IMR-90 (cell line): ENCODE data around the gene SEPTIN5. TPM values are rescaled to one million over a fixed set of nuclear protein-coding genes. Genes with fewer than 3 reads are reported as not detected.

Source experiments
- ATAC-seq: fragments of 200-7000 bp; cut with Tn5 transposase; 2 replicates; pipeline ENCODE4 v1.9.1; 2020; ENCODE audit warnings: low read depth, mild to moderate bottlenecking, moderate library complexity
- BruUV-seq: library from RNA; stranded (reverse); fragments of 400-500 nt; replicated peaks from 2 replicates; lab custom pipeline; 2021; lab: Mats Ljungman, UMichigan
- CTCF ChIA-PET: fragments of 300-600 bp; formaldehyde crosslinking; extraction: SDS; loops from one replicate; lab custom pipeline; 2021; ENCODE audit warnings: antibody characterized with exemption; lab: Yijun Ruan, JAX
- POLR2A ChIA-PET: fragments of 300-600 bp; sonication (Branson Sonifier 250); formaldehyde crosslinking; loops from one replicate; lab custom pipeline; 2022; ENCODE audit warnings: antibody characterized with exemption; ENCODE audit not compliant: unreplicated experiment; lab: Charles Lee
- DNase-seq: peaks from one replicate; pipeline ENCODE4 v3.0.0; 2013
- H2AFZ ChIP-seq: replicated peaks from 2 replicates; pipeline ENCODE3; 2013; ENCODE audit warnings: low read length, mild to moderate bottlenecking; ENCODE audit not compliant: poor library complexity
- H2AK5ac ChIP-seq: 2 replicates; pipeline ENCODE4 v1.6.1; 2013; ENCODE audit warnings: low read depth, low read length, inconsistent platforms
- H2AK9ac ChIP-seq: replicated peaks from 2 replicates; pipeline ENCODE3; 2013; ENCODE audit warnings: mild to moderate bottlenecking, low read depth, low read length, moderate library complexity; ENCODE audit not compliant: poor library complexity
- H2BK120ac ChIP-seq: 2 replicates; pipeline ENCODE4 v1.6.1; 2013; ENCODE audit warnings: low read depth, low read length, inconsistent platforms
- H2BK15ac ChIP-seq: 3 replicates; pipeline ENCODE4 v1.6.1; 2013; ENCODE audit warnings: low read depth, low read length, inconsistent platforms
- H2BK20ac ChIP-seq: 2 replicates; pipeline ENCODE4 v1.6.1; 2013; ENCODE audit warnings: low read depth, mild to moderate bottlenecking, inconsistent platforms, low read length, moderate library complexity
- H2BK5ac ChIP-seq: 2 replicates; pipeline ENCODE4 v1.6.1; 2013; ENCODE audit warnings: mild to moderate bottlenecking, low read depth, low read length, inconsistent platforms; ENCODE audit not compliant: poor library complexity, severe bottlenecking
- H3K14ac ChIP-seq: replicated peaks from 2 replicates; pipeline ENCODE4 v1.6.1; 2013; ENCODE audit warnings: low read depth, low read length, inconsistent platforms
- H3K18ac ChIP-seq: 2 replicates; pipeline ENCODE4 v1.6.1; 2013; ENCODE audit warnings: low read depth, low read length, control low read depth
- H3K23ac ChIP-seq: 2 replicates; pipeline ENCODE4 v1.6.1; 2013; ENCODE audit warnings: low read depth, low read length, inconsistent platforms
- H3K27ac ChIP-seq: 2 replicates; pipeline ENCODE4 v1.5.1; 2013; ENCODE audit warnings: mild to moderate bottlenecking, control low read depth, low read length; ENCODE audit not compliant: insufficient read depth
- H3K27me3 ChIP-seq: 2 replicates; pipeline ENCODE4 v1.6.1; 2013; ENCODE audit warnings: low read length; ENCODE audit not compliant: control insufficient read depth, insufficient read depth
- H3K36me3 ChIP-seq: 2 replicates; pipeline ENCODE4 v1.6.1; 2013; ENCODE audit warnings: low read length, mixed read lengths; ENCODE audit not compliant: control insufficient read depth, insufficient read depth
- H3K4ac ChIP-seq: 2 replicates; pipeline ENCODE4 v1.6.1; 2013; ENCODE audit warnings: low read depth, low read length, inconsistent platforms
- H3K4me1 ChIP-seq: 2 replicates; pipeline ENCODE4 v1.6.1; 2013; ENCODE audit warnings: low read length, mixed read lengths; ENCODE audit not compliant: control insufficient read depth, insufficient read depth
- H3K4me2 ChIP-seq: 2 replicates; pipeline ENCODE4 v1.6.1; 2013; ENCODE audit warnings: low read depth, mild to moderate bottlenecking, control low read depth, low read length, moderate library complexity
- H3K4me3 ChIP-seq: 2 replicates; pipeline ENCODE4 v1.5.1; 2013; ENCODE audit warnings: low read depth, mild to moderate bottlenecking, control low read depth, low read length, moderate library complexity; ENCODE audit not compliant: insufficient read depth
- H3K56ac ChIP-seq: 2 replicates; pipeline ENCODE4 v1.6.1; 2013; ENCODE audit warnings: low read length, inconsistent platforms; ENCODE audit not compliant: insufficient read depth; ENCODE audit errors: extremely low read depth
- H3K79me1 ChIP-seq, 2 experiments: 2 replicates each; pipeline ENCODE4 v1.6.1; 2013; ENCODE audit warnings: low read length in 2 of 2, inconsistent platforms in 1 of 2, low read depth in 1 of 2
- H3K9ac ChIP-seq: 2 replicates; pipeline ENCODE4 v1.6.1; 2013; ENCODE audit warnings: low read depth, low read length, control low read depth
- H3K9me1 ChIP-seq: 2 replicates; pipeline ENCODE4 v1.6.1; 2013; ENCODE audit warnings: low read length, inconsistent platforms; ENCODE audit not compliant: insufficient read depth
- H3K9me3 ChIP-seq: 2 replicates; pipeline ENCODE4 v1.6.1; 2013; ENCODE audit warnings: low read length; ENCODE audit not compliant: control insufficient read depth, insufficient read depth
- H4K20me1 ChIP-seq: 2 replicates; pipeline ENCODE4 v1.6.1; 2013; ENCODE audit warnings: low read length, inconsistent platforms; ENCODE audit not compliant: insufficient read depth
- H4K5ac ChIP-seq: 2 replicates; pipeline ENCODE4 v1.6.1; 2013; ENCODE audit warnings: mild to moderate bottlenecking, low read depth, low read length, control low read depth
- H4K8ac ChIP-seq, 2 experiments: 2 replicates each; pipeline ENCODE4 v1.6.1; 2013; ENCODE audit warnings: low read depth in 2 of 2, low read length in 2 of 2, control low read depth in 1 of 2, inconsistent platforms in 1 of 2
- H4K91ac ChIP-seq: 2 replicates; pipeline ENCODE4 v1.6.1; 2013; ENCODE audit warnings: low read depth, low read length, inconsistent platforms; ENCODE audit not compliant: insufficient read depth
- FOS ChIP-seq: fragments of 150-350 bp; IDR thresholded peaks from 2 replicates; pipeline ENCODE4 v1.6.1; 2016; ENCODE audit warnings: low read depth, low read length
- RAD21 ChIP-seq: IDR thresholded peaks from 2 replicates; pipeline ENCODE4 v1.6.1; 2012; ENCODE audit warnings: low read length, improper control_type of control experiment
- WGBS, 2 experiments: methylation state at CpG; one replicate each; pipeline versions ENCODE4 v1.1.5 to v1.1.7; 2013; ENCODE audit warnings: missing lambda C conversion rate in 2 of 2; ENCODE audit not compliant: insufficient read length in 1 of 2; ENCODE audit errors: extremely low coverage in 2 of 2; 5-methylcytosine and 5-hydroxymethylcytosine counted together
- dilution Hi-C: fragments of 300-500 bp; cut with HindIII; formaldehyde crosslinking; loops from one replicate; pipeline ENCODE4 v1.14.3; 2018; ENCODE audit warnings: low sequenced_read_pairs; ENCODE audit not compliant: unreplicated experiment
- in situ Hi-C: fragments of 300-500 bp; cut with MboI; formaldehyde crosslinking; loops from 3 replicates; pipeline ENCODE4 v1.14.3; 2019; ENCODE audit warnings: low sequenced_read_pairs, inconsistent platforms, mixed read lengths
- intact Hi-C: fragments of 100-400 bp; cut with micrococcal nuclease; formaldehyde crosslinking; loops from 2 replicates; pipeline ENCODE4 v1.10.0; 2022
- polyA plus RNA-seq, 3 experiments: library from polyadenylated mRNA; depleted of rRNA; stranded (reverse); fragments of >200 nt; gene quantifications; 2 replicates each; pipeline ENCODE4 v1.2.3, GENCODE V29; 2012; ENCODE audit warnings: low replicate concordance in 1 of 3
- total RNA-seq: library from RNA; depleted of rRNA; stranded (reverse); fragments of >200 nt; gene quantifications from 2 replicates; pipeline ENCODE4 v1.2.3, GENCODE V29; 2012
- TF ChIP-seq, protein P1 (sequence below): fragments of 150-350 bp; IDR thresholded peaks from 2 replicates; pipeline ENCODE4 v1.6.1; 2017; ENCODE audit warnings: mild to moderate bottlenecking, antibody characterized with exemption, low read length, low read depth
- TF ChIP-seq, protein P2 (sequence below): conservative IDR thresholded peaks from 2 replicates; pipeline ENCODE4 v1.5.1; 2012; ENCODE audit warnings: mild to moderate bottlenecking, low read depth, low read length, improper control_type of control experiment

Gene SEPTIN5
- total and polyA plus RNA-seq, 2 of the 4 experiments (the other 2 are of a cell fraction), result 16.8 to 20.7 TPM

DNA sequence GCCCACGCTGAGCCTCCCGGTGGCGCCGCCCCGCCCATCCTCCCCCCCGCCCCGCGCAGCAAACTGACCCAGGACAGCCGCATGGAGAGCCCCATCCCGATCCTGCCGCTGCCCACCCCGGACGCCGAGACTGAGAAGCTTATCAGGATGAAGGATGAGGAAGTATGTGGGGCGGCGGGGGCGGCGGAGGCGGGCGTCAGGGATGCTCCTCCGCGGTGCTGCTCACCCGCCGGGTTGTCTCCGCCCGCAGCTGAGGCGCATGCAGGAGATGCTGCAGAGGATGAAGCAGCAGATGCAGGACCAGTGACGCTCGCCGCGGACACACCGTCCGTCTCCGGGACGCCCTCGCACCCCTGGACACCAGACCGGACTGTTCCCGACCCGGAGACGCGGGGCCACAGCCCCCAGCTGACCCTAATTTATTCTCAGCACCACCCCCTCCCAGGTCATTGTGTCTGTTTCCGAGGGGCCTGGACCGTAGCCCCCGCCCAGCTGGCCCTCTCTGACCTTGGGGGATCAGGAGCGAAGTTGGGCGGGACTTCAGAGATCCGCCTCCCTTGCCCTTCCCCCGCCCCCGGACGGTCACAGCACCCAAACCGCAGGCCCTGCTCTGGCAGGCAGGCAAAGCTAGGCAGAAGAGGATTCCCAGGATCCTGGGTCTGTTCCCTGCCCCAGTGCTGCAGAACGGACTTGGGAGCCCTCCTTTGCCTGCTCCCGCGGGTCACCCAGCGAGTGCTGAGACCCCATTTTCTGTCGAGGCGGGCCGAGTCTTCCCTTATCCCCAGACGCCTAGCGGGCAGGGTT lies 8.1 kb downstream of the SEPTIN5 start (continued):
- TF ChIP-seq, protein P1, sequence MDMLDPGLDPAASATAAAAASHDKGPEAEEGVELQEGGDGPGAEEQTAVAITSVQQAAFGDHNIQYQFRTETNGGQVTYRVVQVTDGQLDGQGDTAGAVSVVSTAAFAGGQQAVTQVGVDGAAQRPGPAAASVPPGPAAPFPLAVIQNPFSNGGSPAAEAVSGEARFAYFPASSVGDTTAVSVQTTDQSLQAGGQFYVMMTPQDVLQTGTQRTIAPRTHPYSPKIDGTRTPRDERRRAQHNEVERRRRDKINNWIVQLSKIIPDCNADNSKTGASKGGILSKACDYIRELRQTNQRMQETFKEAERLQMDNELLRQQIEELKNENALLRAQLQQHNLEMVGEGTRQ, result no peak

DNA sequence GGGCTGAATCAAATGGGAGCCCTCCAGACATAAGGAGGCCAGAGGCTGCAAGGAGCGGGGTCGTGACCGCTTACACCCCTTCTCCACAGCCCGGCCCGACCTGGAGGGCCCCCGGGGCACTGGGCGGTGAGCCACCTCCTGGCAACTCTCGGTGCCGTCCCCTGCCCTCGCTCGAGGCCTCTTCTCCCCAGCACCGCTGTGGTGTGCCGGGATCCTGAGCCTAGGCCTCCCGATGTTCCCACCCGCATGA lies 8.6 kb downstream of the SEPTIN5 start:
- TF ChIP-seq FOS, result no peak
- TF ChIP-seq, protein P2, sequence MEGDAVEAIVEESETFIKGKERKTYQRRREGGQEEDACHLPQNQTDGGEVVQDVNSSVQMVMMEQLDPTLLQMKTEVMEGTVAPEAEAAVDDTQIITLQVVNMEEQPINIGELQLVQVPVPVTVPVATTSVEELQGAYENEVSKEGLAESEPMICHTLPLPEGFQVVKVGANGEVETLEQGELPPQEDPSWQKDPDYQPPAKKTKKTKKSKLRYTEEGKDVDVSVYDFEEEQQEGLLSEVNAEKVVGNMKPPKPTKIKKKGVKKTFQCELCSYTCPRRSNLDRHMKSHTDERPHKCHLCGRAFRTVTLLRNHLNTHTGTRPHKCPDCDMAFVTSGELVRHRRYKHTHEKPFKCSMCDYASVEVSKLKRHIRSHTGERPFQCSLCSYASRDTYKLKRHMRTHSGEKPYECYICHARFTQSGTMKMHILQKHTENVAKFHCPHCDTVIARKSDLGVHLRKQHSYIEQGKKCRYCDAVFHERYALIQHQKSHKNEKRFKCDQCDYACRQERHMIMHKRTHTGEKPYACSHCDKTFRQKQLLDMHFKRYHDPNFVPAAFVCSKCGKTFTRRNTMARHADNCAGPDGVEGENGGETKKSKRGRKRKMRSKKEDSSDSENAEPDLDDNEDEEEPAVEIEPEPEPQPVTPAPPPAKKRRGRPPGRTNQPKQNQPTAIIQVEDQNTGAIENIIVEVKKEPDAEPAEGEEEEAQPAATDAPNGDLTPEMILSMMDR, result no peak
- no peak for TF ChIP-seq RAD21
- Histone ChIP-seq H2AK9ac (no peak overlapping the region), H3K27ac (no peak overlapping the region), H3K18ac (no peak overlapping the region), H3K79me1 (peaks cover 0 to 4% of the 10 kb centered on the region in 2 experiments; a peak in 1 of 4 replicates), H2BK5ac (no peak overlapping the region), H3K27me3 (peaks cover 22% of the 10 kb centered on the region; the same call in 1 of the 2 replicates), H3K14ac (no peak overlapping the region), H3K56ac (no peak overlapping the region), H2BK120ac (no peak overlapping the region), H3K4me2 (no peak overlapping the region), H3K9ac (no peak overlapping the region), H2BK20ac (no peak overlapping the region), H2BK15ac (no peak overlapping the region), H3K36me3 (peaks cover 16% of the 10 kb centered on the region), H4K8ac (no peak overlapping the region), H3K4ac (no peak overlapping the region), H3K9me3 (no peaks in the 10 kb centered on the region), H4K20me1 (peaks cover 6% of the 10 kb centered on the region; the same call in 1 of the 2 replicates), H3K9me1 (0 out of 2 replicates have a peak, but pooled peaks cover 4% of the 10 kb centered on the region), H3K23ac (no peak overlapping the region), H4K91ac (no peak overlapping the region), H2AFZ (no peak overlapping the region), H4K5ac (no peak overlapping the region), H3K4me1 (peaks cover 4% of the 10 kb centered on the region; the same call in 1 of the 2 replicates), H3K4me3 (no peak overlapping the region), H2AK5ac (no peak overlapping the region)
- WGBS, 2 experiments, result 80% methylated on average over 15 of the region's 15 CpGs; no CpG with 5 or more reads in 1 of the 2 experiments
- dilution Hi-C loops (no loop called here), intact Hi-C loops (no loop called here), in situ Hi-C loops (no loop called here)
- DNase-seq, result no peak
- POLR2A ChIA-PET, result no interaction called here
- no peak for ATAC-seq
- CTCF ChIA-PET, result no interaction called here
- no TSS peak for BruUV-seq
